PC-9 (cell line): ENCODE data around the gene B4GALNT1. TPM values are rescaled to one million over a fixed set of nuclear protein-coding genes. Genes with fewer than 3 reads are reported as not detected.
"Not testable (repeated sequence)": the region's sequence is repeated elsewhere in the genome, so short reads cannot be mapped to it uniquely, and the experiment has no call there.

Source experiments
- BruUV-seq: library from RNA; stranded (reverse); fragments of 400-500 nt; replicated peaks from 2 replicates; lab custom pipeline; 2021; lab: Mats Ljungman, UMichigan
- CTCF ChIA-PET: fragments of 300-600 bp; sonication (Branson Sonifier 250); formaldehyde crosslinking; loops from one replicate; lab custom pipeline; 2022; ENCODE audit warnings: antibody characterized with exemption; lab: Charles Lee
- POLR2A ChIA-PET: fragments of 300-600 bp; sonication (Branson Sonifier 250); formaldehyde crosslinking; loops from one replicate; lab custom pipeline; 2022; ENCODE audit warnings: antibody characterized with exemption; ENCODE audit not compliant: unreplicated experiment; lab: Charles Lee
- DNase-seq, 2 experiments: peaks; one replicate each; pipeline versions ENCODE4 v3.0.0 to v3.0.0-alpha.2; 2015 to 2022; ENCODE audit warnings: mixed read lengths in 1 of 2
- H2AFZ ChIP-seq: fragments of 200-600 bp; sonication (generic); 2 replicates; pipeline ENCODE4 v1.8.1; 2017; ENCODE audit warnings: antibody characterized with exemption
- H3F3A ChIP-seq: fragments of 200-600 bp; sonication (generic); 2 replicates; pipeline ENCODE4 v1.8.1; 2017; ENCODE audit warnings: antibody characterized with exemption, mild to moderate bottlenecking, low read depth; ENCODE audit not compliant: insufficient read depth
- H3K27ac ChIP-seq: fragments of 200-600 bp; sonication (generic); 2 replicates; pipeline ENCODE4 v1.6.1; 2016; ENCODE audit warnings: mixed run types
- H3K27me3 ChIP-seq: fragments of 200-600 bp; sonication (generic); 2 replicates; pipeline ENCODE4 v1.6.1; 2016; ENCODE audit warnings: low read depth, mixed run types; ENCODE audit not compliant: insufficient read depth
- H3K36me3 ChIP-seq: fragments of 200-600 bp; sonication (generic); 2 replicates; pipeline ENCODE4 v1.6.1; 2016; ENCODE audit warnings: low read depth, mixed run types
- H3K4me1 ChIP-seq: fragments of 200-600 bp; sonication (generic); replicated peaks from 2 replicates; pipeline ENCODE4 v1.6.1; 2016; ENCODE audit warnings: mixed run types; ENCODE audit not compliant: insufficient read depth
- H3K4me2 ChIP-seq: fragments of 200-600 bp; sonication (generic); 2 replicates; pipeline ENCODE4 v1.6.1; 2017; ENCODE audit warnings: mixed run types
- H3K4me3 ChIP-seq: fragments of 200-600 bp; sonication (generic); 2 replicates; pipeline ENCODE4 v1.6.1; 2016; ENCODE audit warnings: mixed run types
- H3K79me2 ChIP-seq: fragments of 200-600 bp; sonication (generic); 2 replicates; pipeline ENCODE4 v1.6.1; 2017; ENCODE audit warnings: low read depth, mixed run types
- H3K9me2 ChIP-seq: fragments of 200-600 bp; sonication (generic); 2 replicates; pipeline ENCODE4 v1.8.1; 2017; ENCODE audit warnings: mild to moderate bottlenecking; ENCODE audit not compliant: insufficient read depth
- H3K9me3 ChIP-seq: fragments of 200-600 bp; sonication (generic); 2 replicates; pipeline ENCODE4 v1.8.1; 2016; ENCODE audit warnings: low read depth; ENCODE audit not compliant: insufficient read depth
- H4K20me1 ChIP-seq: fragments of 200-600 bp; sonication (generic); 2 replicates; pipeline ENCODE4 v1.8.1; 2017; ENCODE audit not compliant: insufficient read depth
- EZH2 ChIP-seq: fragments of 200-600 bp; sonication (generic); IDR thresholded peaks from 2 replicates; pipeline ENCODE4 v1.8.0; 2017; ENCODE audit warnings: antibody characterized with exemption, low read depth
- intact Hi-C: fragments of 100-400 bp; cut with micrococcal nuclease; formaldehyde crosslinking; loops from one replicate; pipeline ENCODE4 v1.10.0; 2022; ENCODE audit not compliant: unreplicated experiment
- total RNA-seq: library from RNA; stranded (reverse); gene quantifications from 2 replicates; pipeline ENCODE4 v1.2.3, GENCODE V29; 2021
- TF ChIP-seq, protein P1 (sequence below): fragments of 200-600 bp; sonication (generic); conservative IDR thresholded peaks from 2 replicates; pipeline ENCODE4 v1.6.1; 2017; ENCODE audit warnings: mixed run types, antibody characterized with exemption, mild to moderate bottlenecking, moderate library complexity

Gene B4GALNT1
- total RNA-seq, 1 experiment from 2014 or later: 15.0 TPM

DNA sequence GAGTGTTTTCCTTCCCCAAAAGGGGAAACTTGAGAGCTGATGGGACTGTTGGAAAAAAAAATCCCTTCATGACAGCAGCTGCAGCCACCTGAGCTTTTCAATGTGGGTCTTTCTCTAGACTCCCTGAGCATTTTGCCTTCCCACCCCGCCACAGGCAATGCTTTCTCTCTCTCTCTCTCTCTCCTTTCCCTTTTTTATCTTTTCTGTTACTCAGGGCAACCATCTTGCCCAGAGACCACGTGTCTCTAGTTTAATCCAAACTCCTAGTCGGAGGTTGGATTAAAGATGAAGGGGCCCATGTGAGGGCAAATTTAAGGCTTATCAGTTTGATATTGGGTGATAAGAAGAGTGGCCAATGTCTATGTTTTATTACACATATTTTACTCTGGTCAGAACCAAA, 25.9 kb upstream of the B4GALNT1 start:
- intact Hi-C loops: no loop called here
- no peak for DNase-seq
- Histone ChIP-seq H3K4me2 (no peak overlapping the region), H3K9me3 (peaks cover 20% of the 10 kb centered on the region), H3K27me3 (peaks cover 32% of the 10 kb centered on the region), H3K4me1 (no peaks in the 10 kb centered on the region), H4K20me1 (no peaks in the 10 kb centered on the region), H2AFZ (no peak overlapping the region), H3K79me2 (no peaks in the 10 kb centered on the region), H3K27ac (no peak overlapping the region), H3K9me2 (no peaks in the 10 kb centered on the region), H3K4me3 (no peak overlapping the region), H3F3A (no peaks in the 10 kb centered on the region), H3K36me3 (no peaks in the 10 kb centered on the region)
- ChIA-PET POLR2A (no interaction called here), CTCF (no interaction called here)
- TF ChIP-seq EZH2: no peak
- TF ChIP-seq, protein P1, sequence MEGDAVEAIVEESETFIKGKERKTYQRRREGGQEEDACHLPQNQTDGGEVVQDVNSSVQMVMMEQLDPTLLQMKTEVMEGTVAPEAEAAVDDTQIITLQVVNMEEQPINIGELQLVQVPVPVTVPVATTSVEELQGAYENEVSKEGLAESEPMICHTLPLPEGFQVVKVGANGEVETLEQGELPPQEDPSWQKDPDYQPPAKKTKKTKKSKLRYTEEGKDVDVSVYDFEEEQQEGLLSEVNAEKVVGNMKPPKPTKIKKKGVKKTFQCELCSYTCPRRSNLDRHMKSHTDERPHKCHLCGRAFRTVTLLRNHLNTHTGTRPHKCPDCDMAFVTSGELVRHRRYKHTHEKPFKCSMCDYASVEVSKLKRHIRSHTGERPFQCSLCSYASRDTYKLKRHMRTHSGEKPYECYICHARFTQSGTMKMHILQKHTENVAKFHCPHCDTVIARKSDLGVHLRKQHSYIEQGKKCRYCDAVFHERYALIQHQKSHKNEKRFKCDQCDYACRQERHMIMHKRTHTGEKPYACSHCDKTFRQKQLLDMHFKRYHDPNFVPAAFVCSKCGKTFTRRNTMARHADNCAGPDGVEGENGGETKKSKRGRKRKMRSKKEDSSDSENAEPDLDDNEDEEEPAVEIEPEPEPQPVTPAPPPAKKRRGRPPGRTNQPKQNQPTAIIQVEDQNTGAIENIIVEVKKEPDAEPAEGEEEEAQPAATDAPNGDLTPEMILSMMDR: no peak
- BruUV-seq: no TSS peak

DNA sequence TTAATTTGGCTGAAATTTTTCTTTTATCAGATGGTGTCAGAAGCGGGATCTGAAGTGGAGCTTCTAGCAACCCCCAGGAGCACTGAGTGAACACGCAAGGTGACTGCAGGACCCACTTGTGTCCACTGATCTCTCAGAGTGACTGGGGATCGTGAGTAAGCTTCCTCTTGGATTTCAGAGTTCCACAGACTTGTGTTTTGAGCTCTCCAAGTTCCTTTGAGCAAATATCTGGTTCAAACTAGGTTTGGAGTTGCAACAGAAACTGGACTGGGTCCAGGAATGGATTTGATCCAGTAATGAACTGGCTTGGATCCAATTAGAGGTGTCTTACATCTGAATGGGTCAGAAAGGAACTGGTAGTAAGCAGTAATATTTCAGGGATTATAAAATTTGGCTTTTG, 24.7 kb upstream of the B4GALNT1 start:
- no peak overlapping the region for H2AFZ ChIP-seq
- H3K4me3 ChIP-seq: no peak overlapping the region
- no peaks in the 10 kb centered on the region for H3K4me1 ChIP-seq
- no peak for DNase-seq
- no peaks in the 10 kb centered on the region for H3K36me3 ChIP-seq
- H3K9me2 ChIP-seq: no peaks in the 10 kb centered on the region
- H3K79me2 ChIP-seq: no peaks in the 10 kb centered on the region
- CTCF ChIA-PET: no interaction called here
- H4K20me1 ChIP-seq: no peaks in the 10 kb centered on the region
- BruUV-seq: no TSS peak
- intact Hi-C loops: no loop called here
- no peaks in the 10 kb centered on the region for H3F3A ChIP-seq
- TF ChIP-seq EZH2: no peak
- TF ChIP-seq, protein P1: no peak
- H3K27ac ChIP-seq: no peak overlapping the region
- H3K4me2 ChIP-seq: no peak overlapping the region
- peaks cover 20% of the 10 kb centered on the region for H3K9me3 ChIP-seq
- H3K27me3 ChIP-seq: peaks cover 27% of the 10 kb centered on the region
- POLR2A ChIA-PET: no interaction called here

DNA sequence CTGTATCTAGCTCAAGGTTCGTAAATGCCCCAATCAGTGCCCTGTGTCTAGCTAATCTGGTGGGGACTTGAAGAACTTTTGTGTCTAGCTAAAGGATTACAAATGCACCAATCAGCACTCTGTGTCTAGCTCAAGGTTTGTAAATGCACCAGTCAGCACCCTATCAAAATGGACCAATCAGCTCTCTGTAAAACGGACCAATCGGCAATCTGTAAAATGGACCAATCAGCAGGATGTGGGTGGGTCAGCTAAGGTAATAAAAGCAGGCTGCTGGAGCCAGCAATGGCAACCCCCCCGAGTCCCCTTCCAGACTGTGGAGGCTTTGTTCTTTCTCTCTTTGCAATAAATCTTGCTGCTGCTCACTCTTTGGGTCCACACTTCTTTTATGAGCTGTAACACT, 23.4 kb upstream of the B4GALNT1 start:
- DNase-seq, H3K36me3 ChIP-seq, H4K20me1 ChIP-seq, H3K79me2 ChIP-seq, intact Hi-C loops, H3F3A ChIP-seq, H3K9me2 ChIP-seq, BruUV-seq, H3K9me3 ChIP-seq, POLR2A ChIA-PET, H3K27ac ChIP-seq, H3K4me1 ChIP-seq: not testable (repeated sequence)
- peak overlapping the region; percentile 61; the same call in 1 of the 2 replicates for H2AFZ ChIP-seq
- peak overlapping the region; percentile 28; the same call in 1 of the 2 replicates for H3K4me3 ChIP-seq
- CTCF ChIA-PET: interaction anchor here (0.6 kb wide), 1 partner anchor 16 kb away, joined by 4 read pairs; no protein-coding TSS in a partner anchor
- H3K4me2 ChIP-seq: peak overlapping the region; percentile 41
- H3K27me3 ChIP-seq: peaks cover 27% of the 10 kb centered on the region
